Thymus (tissue), 11 donors: ENCODE results near the gene UBE2I. TPM values are rescaled to one million over a fixed set of nuclear protein-coding genes. Genes with fewer than 3 reads are reported as not detected.

ENCODE experiments used
- DNase-seq, 9 donors: peaks; one replicate each; pipeline ENCODE4 v3.0.0-alpha.2; 2013; ENCODE audit warnings: low spot score in 9 of 9, low read depth in 6 of 9, missing footprints in 1 of 9
- H3K27ac ChIP-seq, 2 donors: one replicate each; pipeline ENCODE4 v1.5.1; 2013; ENCODE audit warnings: control low read depth in 1 of 2, low read depth in 1 of 2, low read length in 1 of 2, mild to moderate bottlenecking in 1 of 2, moderate library complexity in 1 of 2
- H3K27me3 ChIP-seq, 2 donors: one replicate each; pipeline ENCODE4 v1.5.1; 2013; ENCODE audit warnings: low read length in 1 of 2; ENCODE audit not compliant: control insufficient read depth in 2 of 2, insufficient read depth in 1 of 2
- H3K36me3 ChIP-seq, 2 donors: one replicate each; pipeline ENCODE4 v1.5.1; 2013; ENCODE audit warnings: low read length in 1 of 2, mild to moderate bottlenecking in 1 of 2, moderate library complexity in 1 of 2; ENCODE audit not compliant: control insufficient read depth in 2 of 2, insufficient read depth in 2 of 2
- H3K4me1 ChIP-seq, 2 donors: one replicate each; pipeline ENCODE4 v1.5.1; 2013; ENCODE audit warnings: low read length in 2 of 2; ENCODE audit not compliant: control insufficient read depth in 2 of 2, insufficient read depth in 2 of 2
- H3K4me3 ChIP-seq, 2 donors: one replicate each; pipeline ENCODE4 v1.5.1; 2013; ENCODE audit warnings: low read length in 2 of 2, control low read depth in 1 of 2, mild to moderate bottlenecking in 1 of 2
- H3K9me3 ChIP-seq, 2 donors: one replicate each; pipeline ENCODE4 v1.5.1; 2013; ENCODE audit warnings: low read length in 1 of 2, mild to moderate bottlenecking in 1 of 2; ENCODE audit not compliant: control insufficient read depth in 2 of 2, insufficient read depth in 1 of 2
- WGBS: extraction: QIAGEN DNeasy Blood & Tissue Kit; methylation state at CpG from one replicate; pipeline ENCODE4 v1.1.7; 2013; 5-methylcytosine and 5-hydroxymethylcytosine counted together
- polyA plus RNA-seq: library from polyadenylated mRNA; stranded (reverse); fragments of 200-250 nt; gene quantifications from one replicate; pipeline ENCODE4 v1.2.3, GENCODE V29; 2013
- total RNA-seq: library from RNA; stranded (reverse); fragments of 120-200 nt; gene quantifications from one replicate; pipeline ENCODE4 v1.2.4, GENCODE V29; 2013
- donor health status: healthy.

UBE2I gene
- total and polyA plus RNA-seq, 2 donors, result 58.5 to 105 TPM

DNA sequence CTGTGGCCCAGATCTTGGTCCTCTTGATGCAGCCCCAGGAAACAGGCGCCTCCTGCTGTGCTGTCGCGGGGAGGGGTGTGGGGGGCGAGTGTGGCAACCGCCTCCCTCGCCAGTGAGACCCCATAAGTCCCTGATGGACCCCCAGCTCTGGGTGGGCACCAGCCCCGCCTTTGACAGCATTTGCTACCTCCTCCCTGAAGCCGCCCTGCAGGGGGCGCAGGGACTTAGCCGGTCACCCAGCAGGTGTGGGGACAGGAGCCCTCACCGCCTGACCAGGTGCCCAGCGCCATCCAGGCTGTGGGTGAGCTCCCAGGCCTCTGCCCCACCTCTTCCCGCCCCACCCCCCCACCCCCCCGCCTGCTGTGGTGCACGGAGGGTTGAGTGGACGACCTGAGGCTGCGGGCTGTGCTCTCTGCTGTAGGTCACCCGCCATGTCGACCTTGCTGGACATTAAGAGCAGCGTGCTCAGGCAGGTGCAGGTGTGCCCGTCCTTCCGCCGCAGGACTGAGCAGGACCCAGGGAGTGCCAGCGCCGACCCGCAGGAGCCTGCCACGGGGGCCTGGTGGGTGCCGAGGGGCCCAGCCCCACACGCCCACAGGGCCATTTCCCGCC, 28.8 kb downstream of the UBE2I start:
- Histone ChIP-seq H3K4me1 (peaks cover 13 to 23% of the 10 kb centered on the region in 2 donors), H3K27me3 (peaks cover 35 to 51% of the 10 kb centered on the region in 2 donors), H3K27ac (no peak overlapping the region), H3K4me3 (no peak overlapping the region), H3K9me3 (peaks cover 1 to 36% of the 10 kb centered on the region in 2 donors), H3K36me3 (no peaks in the 10 kb centered on the region)
- no peak for DNase-seq
- 65% methylated on average over 30 of the region's 30 CpGs for WGBS

GRCh38 chr16:1338855-1339675, 29.6 kb downstream of the UBE2I start:
- no peak overlapping the region for H3K4me3 ChIP-seq
- H3K27me3 ChIP-seq, result peaks cover 27 to 45% of the 10 kb centered on the region in 2 donors
- no peak for DNase-seq
- peaks cover 1 to 36% of the 10 kb centered on the region in 2 donors for H3K9me3 ChIP-seq
- WGBS, result 82% methylated on average over 31 of the region's 31 CpGs
- H3K27ac ChIP-seq, result no peak overlapping the region
- H3K4me1 ChIP-seq, result peaks cover 10 to 29% of the 10 kb centered on the region in 2 donors
- no peaks in the 10 kb centered on the region for H3K36me3 ChIP-seq

DNA sequence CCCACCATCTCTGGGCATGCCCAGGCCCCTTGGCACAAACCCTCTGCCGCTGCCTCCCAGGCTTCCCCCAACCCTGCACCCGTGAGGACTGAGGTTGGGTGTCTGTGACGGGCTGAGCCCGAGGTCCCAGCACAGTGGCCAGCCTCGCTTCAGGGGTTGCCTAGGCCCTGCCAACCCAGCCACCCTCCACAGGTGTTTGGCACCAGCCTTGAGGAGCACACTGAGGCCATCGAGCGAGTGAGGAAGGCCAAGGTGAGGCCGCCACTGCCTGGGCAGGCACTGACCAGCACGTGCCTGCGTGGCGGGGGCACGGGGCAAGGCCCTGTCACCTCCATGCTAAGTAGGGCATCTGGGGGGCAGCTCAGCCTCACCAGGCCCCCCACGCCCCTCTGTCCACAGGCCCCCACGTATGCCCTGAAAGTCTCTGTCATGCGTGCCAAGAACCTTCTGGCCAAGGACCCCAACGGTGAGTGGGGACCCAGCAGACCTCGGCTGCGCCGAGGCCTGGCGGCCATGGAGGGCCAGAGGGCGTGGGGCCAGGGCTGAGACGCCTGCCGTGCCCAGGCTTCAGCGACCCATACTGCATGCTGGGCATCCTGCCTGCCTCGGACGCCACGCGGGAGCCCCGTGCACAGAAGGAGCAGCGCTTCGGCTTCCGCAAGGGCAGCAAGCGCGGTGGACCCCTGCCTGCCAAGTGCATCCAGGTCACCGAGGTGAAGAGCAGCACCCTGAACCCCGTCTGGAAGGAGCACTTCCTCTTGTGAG, 31.5 kb downstream of the UBE2I start:
- no peaks in the 10 kb centered on the region for H3K36me3 ChIP-seq
- H3K4me3 ChIP-seq, result no peak overlapping the region
- H3K9me3 ChIP-seq, result peaks cover 0 to 35% of the 10 kb centered on the region in 2 donors
- no peak overlapping the region for H3K27ac ChIP-seq
- DNase-seq, result no peak
- WGBS, result 93% methylated on average over 36 of the region's 36 CpGs
- peaks cover 9 to 28% of the 10 kb centered on the region in 2 donors for H3K27me3 ChIP-seq
- H3K4me1 ChIP-seq, result peaks cover 10 to 24% of the 10 kb centered on the region in 2 donors

GRCh38 chr16:1341495-1342420, 32.3 kb downstream of the UBE2I start:
- peaks cover 0 to 29% of the 10 kb centered on the region in 2 donors for H3K9me3 ChIP-seq
- H3K4me3 ChIP-seq, result peak overlapping the region in 1 of 2 donors; percentile 42
- H3K27ac ChIP-seq, result peak overlapping the region; percentile 77 to 81
- DNase-seq, result no peak
- H3K4me1 ChIP-seq, result peaks cover 10 to 24% of the 10 kb centered on the region in 2 donors
- WGBS, result 94% methylated on average over 39 of the region's 39 CpGs
- peaks cover under 1 to 20% of the 10 kb centered on the region in 2 donors for H3K27me3 ChIP-seq
- H3K36me3 ChIP-seq, result no peaks in the 10 kb centered on the region

DNA sequence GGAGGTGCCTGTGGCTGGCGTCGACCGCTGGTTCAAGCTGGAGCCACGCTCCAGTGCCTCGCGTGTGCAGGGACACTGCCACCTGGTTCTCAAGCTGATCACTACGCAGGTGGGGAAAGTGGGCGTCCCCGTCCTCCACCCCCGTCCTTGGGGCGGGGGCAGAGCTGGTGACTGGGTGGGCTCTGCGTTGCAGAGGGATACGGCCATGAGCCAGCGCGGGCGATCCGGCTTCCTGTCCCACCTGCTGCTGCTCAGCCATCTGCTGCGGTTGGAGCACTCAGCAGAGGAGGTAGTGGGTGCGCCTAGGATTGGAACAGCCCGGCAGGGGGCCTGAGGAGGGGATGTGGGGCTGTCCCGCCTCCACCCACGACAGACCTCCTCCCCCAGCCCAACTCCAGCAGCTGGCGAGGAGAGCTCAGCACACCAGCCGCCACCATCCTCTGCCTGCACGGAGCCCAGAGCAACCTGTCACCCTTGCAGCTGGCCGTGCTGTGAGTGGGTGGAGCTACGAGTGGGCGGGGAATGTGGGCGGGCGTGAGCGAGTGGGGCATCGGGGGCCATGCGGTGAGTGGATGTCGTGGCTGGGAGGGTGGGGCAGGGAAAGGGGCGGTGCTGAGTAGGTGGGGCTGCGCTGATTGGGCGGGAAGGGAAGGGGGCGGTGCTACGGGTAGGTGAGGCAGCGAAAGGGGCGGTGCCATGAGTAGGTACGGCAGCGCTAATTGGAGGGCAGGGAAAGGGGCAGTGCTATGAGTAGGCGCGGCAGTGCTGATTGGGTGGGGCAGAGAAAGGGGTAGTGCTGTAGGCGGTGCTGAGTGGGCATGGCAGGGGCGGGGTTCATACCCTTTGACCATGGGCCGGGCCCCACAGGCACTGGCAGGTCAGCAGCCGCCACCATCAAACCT, 33.3 kb downstream of the UBE2I start:
- peaks cover 0 to 10% of the 10 kb centered on the region in 2 donors for H3K27me3 ChIP-seq
- H3K4me3 ChIP-seq, result peak overlapping the region; percentile 10 to 42
- peaks cover 10 to 24% of the 10 kb centered on the region in 2 donors for H3K4me1 ChIP-seq
- under 1% methylated on average over 49 of the region's 49 CpGs for WGBS
- H3K27ac ChIP-seq, result peak overlapping the region; percentile 77 to 81
- peaks cover 0 to 23% of the 10 kb centered on the region in 2 donors for H3K9me3 ChIP-seq
- peak; percentile 84 to 96 (median 90) for DNase-seq
- peaks cover 3 to 5% of the 10 kb centered on the region in 2 donors for H3K36me3 ChIP-seq

DNA sequence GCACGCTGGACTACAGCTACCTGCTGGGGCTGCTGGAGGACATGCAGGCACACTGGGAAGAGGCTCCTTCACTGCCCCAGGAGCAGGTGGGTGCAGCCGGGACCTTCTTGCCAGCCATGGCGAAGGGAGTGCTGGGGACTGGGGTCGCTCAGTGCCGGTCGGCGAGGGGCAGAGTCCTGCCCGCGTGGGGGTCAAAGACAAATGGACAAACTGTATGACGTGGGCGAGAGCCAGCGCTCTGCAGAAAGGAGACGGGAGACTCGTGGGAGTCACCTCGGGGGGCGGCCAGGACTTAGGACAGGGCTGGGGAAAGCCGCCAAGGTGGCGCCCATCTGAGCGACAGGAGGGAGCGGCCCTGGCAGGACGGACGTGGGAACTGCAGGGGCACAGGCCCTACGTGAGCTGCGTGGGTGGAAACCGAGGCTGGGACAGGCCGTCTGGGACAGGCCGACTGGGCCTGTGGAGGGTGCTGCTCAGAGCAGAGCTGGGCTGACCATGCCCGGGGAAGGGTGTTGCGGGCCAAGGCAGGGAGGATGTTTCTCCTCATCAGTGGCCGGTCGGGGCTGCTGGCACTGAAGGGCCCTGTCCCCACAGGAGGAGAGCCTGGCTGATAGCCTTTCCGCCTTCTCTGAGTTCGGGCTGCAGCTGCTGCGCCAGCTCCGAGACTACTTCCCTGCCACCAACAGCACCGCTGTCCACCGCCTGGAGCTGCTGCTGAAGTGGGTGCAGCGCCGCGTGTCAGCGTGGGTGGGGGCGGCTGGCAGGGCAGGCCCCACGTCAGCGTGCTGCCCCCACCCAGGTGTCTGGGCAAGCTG, 34.2 kb downstream of the UBE2I start:
- H3K27ac ChIP-seq, result peak overlapping the region in 1 of 2 donors; percentile 81
- H3K4me3 ChIP-seq, result peak overlapping the region in 1 of 2 donors; percentile 10
- H3K9me3 ChIP-seq, result peaks cover 0 to 23% of the 10 kb centered on the region in 2 donors
- H3K4me1 ChIP-seq, result peaks cover 10 to 24% of the 10 kb centered on the region in 2 donors
- peaks cover 7 to 14% of the 10 kb centered on the region in 2 donors for H3K36me3 ChIP-seq
- H3K27me3 ChIP-seq, result peaks cover 0 to 4% of the 10 kb centered on the region in 2 donors
- no peak for DNase-seq
- 74% methylated on average over 44 of the region's 44 CpGs for WGBS

- DNase-seq, result no peak
- no peak overlapping the region for H3K4me3 ChIP-seq
- peaks cover 16 to 22% of the 10 kb centered on the region in 2 donors for H3K36me3 ChIP-seq
- 95% methylated on average over 14 of the region's 14 CpGs for WGBS
- H3K27me3 ChIP-seq, result peaks cover 0 to 4% of the 10 kb centered on the region in 2 donors
- H3K9me3 ChIP-seq, result peaks cover 0 to 15% of the 10 kb centered on the region in 2 donors
- H3K27ac ChIP-seq, result no peak overlapping the region
- H3K4me1 ChIP-seq, result peaks cover 10 to 24% of the 10 kb centered on the region in 2 donors
Measured at GRCh38 chr16:1344499-1344898, 35.1 kb downstream of the UBE2I start.
